ENCODE results near the gene EYA3. TPM values are rescaled to one million over a fixed set of nuclear protein-coding genes. Genes with fewer than 3 reads are reported as not detected.

The EYA3 gene
- total and polyA plus RNA-seq, 2 of the 8 experiments (the other 6 are each of a cell fraction or from before 2014, with no cell fraction given) = 15.0 to 33.9 TPM

DNA sequence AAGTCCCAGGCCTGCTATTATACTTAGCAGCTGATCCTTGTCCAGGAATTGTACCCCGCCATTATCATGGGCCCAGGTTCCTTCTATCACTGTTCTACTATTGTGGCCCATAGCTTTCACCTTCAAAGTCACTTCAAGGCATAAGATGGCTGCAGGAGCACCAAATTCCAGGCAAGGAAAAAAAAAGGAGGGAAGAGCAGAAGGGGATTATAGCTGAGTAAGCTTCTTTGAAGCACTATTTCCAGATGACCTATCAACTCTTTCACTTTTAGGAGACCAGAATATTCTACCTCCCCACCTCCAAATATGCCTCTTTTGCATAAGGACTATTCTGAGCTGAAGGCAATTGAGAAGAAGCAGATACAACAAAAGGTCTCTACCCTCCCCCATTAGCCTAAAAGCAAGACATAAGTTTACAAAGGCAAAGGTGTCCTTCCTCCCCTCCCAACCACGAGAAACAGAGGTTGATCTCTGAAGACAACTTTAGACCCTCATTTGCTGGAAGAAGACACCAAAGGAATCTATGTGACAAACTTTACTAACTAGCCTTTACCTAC, 46.3 kb upstream of the EYA3 start:
- H2BK120ac ChIP-seq (replicated peaks; ENCODE audit: low read depth, low read length) = no peak overlapping the region
- H3K27me3 ChIP-seq (replicated peaks in 1 of 4; ENCODE audit: control insufficient read depth in 3 of 4, extremely low read depth in 1 of 4, insufficient read depth in 3 of 4, low read length in 3 of 4) = no peaks in the 10 kb centered on the region
- no peaks in the 10 kb centered on the region for H3K79me2 ChIP-seq (ENCODE audit: control insufficient read depth in 1 of 2, insufficient read depth in 2 of 2, low read length in 2 of 2)
- no peak for DNase-seq (ENCODE audit: low read depth in 1 of 2, low spot score in 2 of 2)
- H3K4me1 ChIP-seq (replicated peaks in 1 of 4; ENCODE audit: control insufficient read depth in 3 of 4, insufficient read depth in 4 of 4, low read length in 3 of 4) = no peaks in the 10 kb centered on the region
- H2BK20ac ChIP-seq (ENCODE audit: low read length) = no peak overlapping the region
- H3K23me2 ChIP-seq (ENCODE audit: low read depth, low read length) = no peaks in the 10 kb centered on the region
- H2BK15ac ChIP-seq (ENCODE audit: low read length) = no peak overlapping the region
- H3K79me1 ChIP-seq (ENCODE audit: low read depth, low read length) = no peaks in the 10 kb centered on the region
- ChIA-PET CTCF (ENCODE audit: partially characterized antibody) (interaction anchor here (1.0 kb wide), 1 partner anchor 9 kb away, joined by 3 read pairs; no protein-coding TSS in a partner anchor), POLR2A (ENCODE audit: partially characterized antibody) (interaction anchor here (1.2 kb wide), 1 partner anchor 28 kb away, joined by 3 read pairs; no protein-coding TSS in a partner anchor)
- no peak overlapping the region for H3K4ac ChIP-seq (replicated peaks; ENCODE audit: insufficient read length, low read depth, low read length)
- no peak overlapping the region for H3K9ac ChIP-seq (replicated peaks in 1 of 4; ENCODE audit: extremely low read depth in 1 of 4, low read depth in 3 of 4, low read length in 3 of 4)
- H4K91ac ChIP-seq (replicated peaks; ENCODE audit: insufficient read length, low read length) = no peak overlapping the region
- H3K27ac ChIP-seq (ENCODE audit: low read depth, low read length) = no peak overlapping the region
- no peaks in the 10 kb centered on the region for H3K9me3 ChIP-seq (ENCODE audit: insufficient read depth in 2 of 2, low read depth in 1 of 2, low read length in 1 of 2)
- H2AFZ ChIP-seq (ENCODE audit: low read length) = no peak overlapping the region
- no peak overlapping the region for H3K4me2 ChIP-seq (ENCODE audit: insufficient read depth in 1 of 2, low read depth in 2 of 2, low read length in 2 of 2)
- no peak overlapping the region for H3K18ac ChIP-seq (ENCODE audit: extremely low read depth, low read length)
- no peak overlapping the region for H3K4me3 ChIP-seq (ENCODE audit: extremely low read depth in 1 of 4, insufficient read depth in 2 of 4, low read depth in 3 of 4, low read length in 4 of 4)
- no peak overlapping the region for H2AK5ac ChIP-seq (ENCODE audit: low read depth, low read length)
- no peak overlapping the region for H4K5ac ChIP-seq (ENCODE audit: insufficient read length, low read depth, low read length)
- FAIRE-seq = no peak
- no peak for TF ChIP-seq TAF7 (optimal IDR thresholded peaks at IDR 0.05; ENCODE audit: borderline replicate concordance, low read depth, low read length)
- 0 out of 2 replicates have a peak, but pooled peaks have one; percentile 9 for TF ChIP-seq MAFK (IDR thresholded peaks at IDR 0.05; ENCODE audit: low read depth, low read length)
- no peak for TF ChIP-seq CEBPB (IDR thresholded peaks at IDR 0.05; ENCODE audit: low read depth, low read length)
- TF ChIP-seq, protein P1, sequence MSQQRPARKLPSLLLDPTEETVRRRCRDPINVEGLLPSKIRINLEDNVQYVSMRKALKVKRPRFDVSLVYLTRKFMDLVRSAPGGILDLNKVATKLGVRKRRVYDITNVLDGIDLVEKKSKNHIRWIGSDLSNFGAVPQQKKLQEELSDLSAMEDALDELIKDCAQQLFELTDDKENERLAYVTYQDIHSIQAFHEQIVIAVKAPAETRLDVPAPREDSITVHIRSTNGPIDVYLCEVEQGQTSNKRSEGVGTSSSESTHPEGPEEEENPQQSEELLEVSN (IDR thresholded peaks at IDR 0.05) = peak; percentile 67; the same call in 1 of the 2 replicates
- TF ChIP-seq SAP30 (IDR thresholded peaks at IDR 0.05; ENCODE audit: insufficient read depth, insufficient replicate concordance, low read length) = no peak
- TF ChIP-seq CHD1 (IDR thresholded peaks at IDR 0.05; ENCODE audit: low read depth, low read length) = no peak
- no peak overlapping the region for H3K14ac ChIP-seq (ENCODE audit: insufficient read length)
- H2BK12ac ChIP-seq (ENCODE audit: low read depth, low read length) = no peak overlapping the region
- H3K36me3 ChIP-seq (ENCODE audit: control insufficient read depth in 2 of 4, insufficient read depth in 4 of 4, low read length in 3 of 4) = no peaks in the 10 kb centered on the region
- no peak overlapping the region for H4K8ac ChIP-seq (ENCODE audit: extremely low read depth, insufficient read depth, low read length)
- 91% methylated on average over 2 of the region's 2 CpGs; no CpG with 5 or more reads in 1 of the 2 experiments for WGBS, 2 experiments (ENCODE audit: extremely low coverage in 1 of 2, insufficient coverage in 1 of 2, insufficient read length in 1 of 2, insufficient replicate concordance in 2 of 2, low coverage in 1 of 2, low lambda C conversion rate in 2 of 2, missing lambda C conversion rate in 1 of 2)
- H2BK5ac ChIP-seq (ENCODE audit: low read depth, low read length) = no peak overlapping the region
- H3K56ac ChIP-seq (replicated peaks; ENCODE audit: insufficient read length, low read depth, low read length) = no peak overlapping the region
- no peak overlapping the region for H3K23ac ChIP-seq (ENCODE audit: insufficient read length)
- no peaks in the 10 kb centered on the region for H4K20me1 ChIP-seq (replicated peaks in 1 of 2; ENCODE audit: control insufficient read depth in 1 of 2, insufficient read depth in 2 of 2, low read length in 2 of 2)

All from H1 (cell line).